Measurements from ENCODE around the gene HES4.
"Not testable (repeated sequence)": the region's sequence is repeated elsewhere in the genome, so short reads cannot be mapped to it uniquely, and the experiment has no call there.

HES4 gene

GRCh38 chr1:1020415-1021009 lies 20.6 kb upstream of the HES4 start:
- TF ChIP-seq CTCF (IDR thresholded peaks at IDR 0.05; ENCODE audit: low read depth, low read length), result no peak
- H3K4me3 ChIP-seq (ENCODE audit: low read depth, low read length), result peak overlapping the region; percentile 68

GRCh38 chr1:1020000-1020404 lies 20.1 kb upstream of the HES4 start, which contains the start of gene AGRN:
Gene AGRN, plus strand, starts transcription at chr1:1020120. Its CDS starts 53 bp downstream, at chr1:1020173.
- H3K4me3 ChIP-seq (ENCODE audit: low read depth, low read length), result peak within 1 kb of the TSS; percentile 68

GRCh38 chr1:1019122-1019999 lies 19.5 kb upstream of the HES4 start:
- TF ChIP-seq CTCF (IDR thresholded peaks at IDR 0.05; ENCODE audit: low read depth, low read length), result 0 out of 2 replicates have a peak, but pooled peaks have one; percentile 10
- peak overlapping the region; percentile 40 for H3K4me3 ChIP-seq (ENCODE audit: low read depth, low read length)

More at GRCh38 chr1:1020000-1020404, 20.1 kb upstream of the HES4 start, which contains the start of gene AGRN:
- no peak for TF ChIP-seq CTCF (IDR thresholded peaks at IDR 0.05; ENCODE audit: low read depth, low read length)

- not testable (repeated sequence) for H3K4me3 ChIP-seq (ENCODE audit: low read depth, low read length)
Observed at GRCh38 chr1:1018321-1018685, 18.4 kb upstream of the HES4 start.

- H3K4me3 ChIP-seq (ENCODE audit: low read depth, low read length), result not testable (repeated sequence)
Observed at GRCh38 chr1:1017397-1018320, 17.8 kb upstream of the HES4 start.

GRCh38 chr1:1014799-1015681 lies 15.1 kb upstream of the HES4 start:
- peak; percentile 37 for TF ChIP-seq CTCF (IDR thresholded peaks at IDR 0.05; ENCODE audit: low read depth, low read length)
- peak overlapping the region; percentile 81 for H3K4me3 ChIP-seq (ENCODE audit: low read depth, low read length)

- TF ChIP-seq CTCF (IDR thresholded peaks at IDR 0.05; ENCODE audit: low read depth, low read length), result no peak
- peak overlapping the region; percentile 81 for H3K4me3 ChIP-seq (ENCODE audit: low read depth, low read length)
Observed at GRCh38 chr1:1013922-1014648, 14.2 kb upstream of the HES4 start.
